GM12874 (cell line): ENCODE data around the gene PCGF6.

Experiments used
- TF ChIP-seq, protein P1 (sequence below): IDR thresholded peaks from 2 replicates; pipeline ENCODE4 v1.5.1; 2011; ENCODE audit warnings: low read depth, mild to moderate bottlenecking, control low read depth, low read length, moderate library complexity; ENCODE audit not compliant: insufficient read depth

The PCGF6 gene

DNA sequence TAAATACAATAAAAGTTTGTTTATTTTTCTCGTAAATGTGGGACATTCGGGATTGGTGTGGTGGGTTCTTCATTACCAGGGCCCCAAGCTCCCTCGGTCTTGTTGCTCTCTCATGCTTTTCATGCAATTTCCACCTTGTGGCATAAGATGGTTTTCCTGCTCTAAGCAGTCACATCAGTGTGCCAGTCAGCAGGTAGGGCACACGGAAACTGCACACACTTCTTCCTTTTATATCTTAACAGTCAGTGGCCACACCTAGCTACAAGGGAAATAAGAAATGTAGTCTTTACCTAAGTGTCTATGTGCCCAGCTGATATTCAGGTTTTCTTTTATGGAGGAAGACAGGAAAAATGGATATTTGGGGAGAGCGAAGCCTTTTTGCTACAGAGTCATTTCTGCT lies 23.3 kb upstream of the PCGF6 start:
- TF ChIP-seq, protein P1, sequence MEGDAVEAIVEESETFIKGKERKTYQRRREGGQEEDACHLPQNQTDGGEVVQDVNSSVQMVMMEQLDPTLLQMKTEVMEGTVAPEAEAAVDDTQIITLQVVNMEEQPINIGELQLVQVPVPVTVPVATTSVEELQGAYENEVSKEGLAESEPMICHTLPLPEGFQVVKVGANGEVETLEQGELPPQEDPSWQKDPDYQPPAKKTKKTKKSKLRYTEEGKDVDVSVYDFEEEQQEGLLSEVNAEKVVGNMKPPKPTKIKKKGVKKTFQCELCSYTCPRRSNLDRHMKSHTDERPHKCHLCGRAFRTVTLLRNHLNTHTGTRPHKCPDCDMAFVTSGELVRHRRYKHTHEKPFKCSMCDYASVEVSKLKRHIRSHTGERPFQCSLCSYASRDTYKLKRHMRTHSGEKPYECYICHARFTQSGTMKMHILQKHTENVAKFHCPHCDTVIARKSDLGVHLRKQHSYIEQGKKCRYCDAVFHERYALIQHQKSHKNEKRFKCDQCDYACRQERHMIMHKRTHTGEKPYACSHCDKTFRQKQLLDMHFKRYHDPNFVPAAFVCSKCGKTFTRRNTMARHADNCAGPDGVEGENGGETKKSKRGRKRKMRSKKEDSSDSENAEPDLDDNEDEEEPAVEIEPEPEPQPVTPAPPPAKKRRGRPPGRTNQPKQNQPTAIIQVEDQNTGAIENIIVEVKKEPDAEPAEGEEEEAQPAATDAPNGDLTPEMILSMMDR, result no peak

DNA sequence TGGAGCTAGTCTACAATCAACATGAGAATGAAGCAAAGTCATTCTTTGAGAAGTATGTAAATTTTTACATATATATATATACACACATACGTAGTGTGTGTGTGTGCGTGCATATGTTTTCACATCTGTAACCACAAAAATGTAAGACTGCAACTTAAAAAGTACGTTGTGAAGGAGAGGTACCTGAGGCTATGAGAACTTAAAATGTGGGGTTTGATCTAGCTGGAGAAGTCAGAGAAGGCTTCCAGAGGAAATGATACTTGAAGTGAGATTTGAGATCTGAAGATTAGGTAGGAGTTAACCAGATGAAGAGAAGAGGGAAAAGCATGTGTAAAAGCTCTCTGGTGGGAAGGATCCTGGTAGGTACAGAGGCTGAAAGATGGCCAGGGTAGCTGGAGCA lies 22.6 kb upstream of the PCGF6 start:
- TF ChIP-seq, protein P1, result no peak

DNA sequence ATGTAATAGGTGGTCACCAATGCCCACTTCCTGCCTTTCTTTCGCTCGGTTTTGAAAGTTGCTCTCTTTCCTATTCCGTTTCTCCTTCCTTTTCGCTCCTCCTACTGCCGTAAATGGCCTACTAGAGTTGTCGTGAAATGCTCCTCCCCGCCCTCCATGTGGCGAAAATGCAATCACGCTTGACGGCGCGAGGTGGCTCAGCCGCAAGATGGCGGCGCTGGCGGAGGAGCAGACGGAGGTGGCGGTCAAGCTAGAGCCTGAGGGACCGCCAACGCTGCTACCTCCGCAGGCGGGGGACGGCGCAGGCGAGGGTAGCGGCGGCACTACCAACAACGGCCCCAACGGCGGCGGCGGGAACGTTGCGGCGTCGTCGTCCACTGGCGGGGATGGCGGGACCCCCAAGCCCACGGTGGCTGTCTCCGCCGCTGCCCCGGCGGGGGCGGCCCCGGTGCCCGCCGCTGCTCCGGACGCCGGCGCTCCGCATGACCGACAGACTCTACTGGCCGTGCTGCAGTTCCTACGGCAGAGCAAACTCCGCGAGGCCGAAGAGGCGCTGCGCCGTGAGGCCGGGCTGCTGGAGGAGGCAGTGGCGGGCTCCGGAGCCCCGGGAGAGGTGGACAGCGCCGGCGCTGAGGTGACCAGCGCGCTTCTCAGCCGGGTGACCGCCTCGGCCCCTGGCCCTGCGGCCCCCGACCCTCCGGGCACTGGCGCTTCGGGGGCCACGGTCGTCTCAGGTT lies 17.0 kb upstream of the PCGF6 start, which contains the start of gene TAF5:
TAF5 (plus strand) TSS at position 195 of the 737 bp plus-strand sequence; CDS start at position 209, 14 bp downstream.
- TF ChIP-seq, protein P1, result no peak

DNA sequence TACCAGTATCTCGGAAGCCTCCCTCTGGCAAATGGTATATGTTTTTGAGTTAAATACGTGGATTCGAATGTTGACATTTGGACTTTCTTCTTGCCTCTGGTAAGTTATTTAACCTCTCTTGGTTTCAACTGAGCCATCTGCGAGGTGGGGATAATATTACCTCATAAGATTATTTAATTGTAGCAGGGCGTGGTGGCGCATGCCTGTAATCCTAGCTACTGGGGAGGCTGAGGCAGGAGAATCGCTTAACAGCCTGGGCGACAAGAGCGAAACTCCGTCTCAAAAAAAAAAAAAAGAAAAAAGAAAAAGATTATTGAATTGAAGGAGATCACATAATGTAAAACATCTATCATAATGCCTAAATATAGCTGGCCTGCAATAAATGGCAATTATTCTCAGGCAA lies 16.4 kb upstream of the PCGF6 start:
- TF ChIP-seq, protein P1, result no peak

DNA sequence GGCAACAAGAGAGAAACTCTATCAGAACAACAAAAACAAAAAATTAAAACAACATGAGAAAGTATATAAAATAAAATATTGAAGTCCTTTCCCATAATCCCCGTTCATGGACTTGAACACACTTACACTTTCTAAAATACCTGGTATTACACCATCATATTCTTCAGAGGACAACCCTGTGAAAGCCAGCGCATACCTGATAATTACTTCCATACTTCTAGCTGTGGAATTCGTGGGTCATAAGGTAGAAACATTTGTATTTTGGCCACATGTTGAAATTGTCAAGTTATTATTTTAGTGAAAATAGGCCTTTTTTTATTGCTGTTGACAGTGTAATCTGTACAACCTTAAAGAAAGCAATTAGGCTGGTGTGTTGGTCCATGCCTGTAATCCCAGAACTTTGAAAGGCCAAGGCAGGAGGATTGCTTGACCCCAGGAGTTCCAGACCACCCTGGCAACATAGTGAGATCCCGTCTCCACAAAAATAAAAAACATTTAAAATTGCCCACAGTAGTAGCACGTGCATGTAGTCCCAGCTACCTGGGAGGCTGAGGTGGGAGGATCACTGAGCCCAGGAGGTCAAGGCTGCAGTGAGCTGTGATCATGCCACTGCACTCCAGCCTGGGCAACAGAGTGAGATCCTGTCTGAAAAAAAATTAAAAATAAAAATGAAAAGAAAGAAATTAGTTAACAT lies 5.1 kb upstream of the PCGF6 start:
- TF ChIP-seq, protein P1, result no peak

DNA sequence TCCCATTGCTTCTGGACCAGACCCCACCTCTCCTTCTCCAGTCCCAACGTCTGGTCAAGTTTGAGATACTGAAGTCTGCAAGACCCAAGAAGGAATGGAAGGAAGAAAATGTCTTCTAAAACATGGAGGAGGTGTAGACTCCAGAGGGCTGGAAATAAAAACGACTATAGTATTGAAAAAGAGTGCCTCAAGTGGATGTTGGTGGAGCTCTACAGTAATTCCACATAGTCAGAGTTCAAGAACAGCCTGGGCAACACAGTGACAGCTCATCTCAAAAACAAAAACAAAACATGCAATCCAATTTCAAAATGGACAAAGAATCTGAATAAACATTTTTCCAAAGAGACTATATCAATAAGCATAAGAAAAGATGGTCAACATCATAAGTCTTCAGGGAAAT lies 2.3 kb upstream of the PCGF6 start:
- TF ChIP-seq, protein P1, result no peak

DNA sequence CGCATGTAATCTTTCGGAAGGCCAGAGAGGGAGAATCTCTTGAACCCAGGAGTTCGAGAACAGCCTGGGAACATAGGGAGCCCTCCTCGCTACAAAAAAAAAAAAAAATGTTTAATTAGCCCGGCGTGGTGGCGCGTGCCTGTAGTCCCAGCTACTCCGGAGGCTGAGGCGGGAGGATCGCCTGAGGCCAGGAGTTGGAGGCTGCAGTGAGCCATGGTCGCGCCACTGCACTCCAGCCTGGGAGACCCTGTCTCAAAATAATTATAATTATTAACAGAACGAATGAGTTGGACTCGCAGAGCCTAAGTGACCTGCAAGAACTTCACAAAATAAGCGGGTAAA lies 794 bp downstream of the PCGF6 start:
- TF ChIP-seq, protein P1, result no peak
